ENCODE results near the gene LCAT.

GRCh38 chr16:67963292-67963661 lies 19.4 kb upstream of the LCAT start:
- TF ChIP-seq, protein P1, sequence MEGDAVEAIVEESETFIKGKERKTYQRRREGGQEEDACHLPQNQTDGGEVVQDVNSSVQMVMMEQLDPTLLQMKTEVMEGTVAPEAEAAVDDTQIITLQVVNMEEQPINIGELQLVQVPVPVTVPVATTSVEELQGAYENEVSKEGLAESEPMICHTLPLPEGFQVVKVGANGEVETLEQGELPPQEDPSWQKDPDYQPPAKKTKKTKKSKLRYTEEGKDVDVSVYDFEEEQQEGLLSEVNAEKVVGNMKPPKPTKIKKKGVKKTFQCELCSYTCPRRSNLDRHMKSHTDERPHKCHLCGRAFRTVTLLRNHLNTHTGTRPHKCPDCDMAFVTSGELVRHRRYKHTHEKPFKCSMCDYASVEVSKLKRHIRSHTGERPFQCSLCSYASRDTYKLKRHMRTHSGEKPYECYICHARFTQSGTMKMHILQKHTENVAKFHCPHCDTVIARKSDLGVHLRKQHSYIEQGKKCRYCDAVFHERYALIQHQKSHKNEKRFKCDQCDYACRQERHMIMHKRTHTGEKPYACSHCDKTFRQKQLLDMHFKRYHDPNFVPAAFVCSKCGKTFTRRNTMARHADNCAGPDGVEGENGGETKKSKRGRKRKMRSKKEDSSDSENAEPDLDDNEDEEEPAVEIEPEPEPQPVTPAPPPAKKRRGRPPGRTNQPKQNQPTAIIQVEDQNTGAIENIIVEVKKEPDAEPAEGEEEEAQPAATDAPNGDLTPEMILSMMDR (IDR thresholded peaks at IDR 0.05): no peak
- TF ChIP-seq EZH2 (IDR thresholded peaks at IDR 0.05; ENCODE audit: borderline replicate concordance, insufficient read depth, low read depth, low read length, poor library complexity, severe bottlenecking): no peak

Measured in B cell (primary cell).